HG02840 (cell line): ENCODE results near the gene PDK2.

Source experiments
- ATAC-seq: cut with Tn5 transposase; IDR thresholded peaks from one replicate; pipeline ENCODE4 v1.9.1; 2021; ENCODE audit warnings: mild to moderate bottlenecking, moderate library complexity, moderate number of reproducible peaks; ENCODE audit not compliant: unreplicated experiment, low FRiP score

PDK2 gene

GRCh38 chr17:50097926-50098325 is 2.8 kb downstream of the PDK2 start:
- no peak for ATAC-seq

GRCh38 chr17:50098583-50098982 is 3.4 kb downstream of the PDK2 start:
- no peak for ATAC-seq

GRCh38 chr17:50099003-50099402 is 3.9 kb downstream of the PDK2 start:
- ATAC-seq, result no peak

- no peak for ATAC-seq
Observed at GRCh38 chr17:50100480-50100883, 5.3 kb downstream of the PDK2 start.

- ATAC-seq, result no peak
Observed at GRCh38 chr17:50100921-50101345, 5.8 kb downstream of the PDK2 start.

GRCh38 chr17:50101346-50102163 is 6.4 kb downstream of the PDK2 start:
- ATAC-seq, result no peak

GRCh38 chr17:50102164-50102991 is 7.2 kb downstream of the PDK2 start:
- ATAC-seq, result no peak

GRCh38 chr17:50103252-50103651 is 8.1 kb downstream of the PDK2 start:
- ATAC-seq, result no peak

- no peak for ATAC-seq
Observed at GRCh38 chr17:50103941-50104340, 8.8 kb downstream of the PDK2 start.

- no peak for ATAC-seq
Observed at GRCh38 chr17:50105811-50106210, 10.7 kb downstream of the PDK2 start.

- ATAC-seq, result no peak
Observed at GRCh38 chr17:50106393-50107131, 11.4 kb downstream of the PDK2 start.

GRCh38 chr17:50107790-50108414 is 12.8 kb downstream of the PDK2 start:
- ATAC-seq, result no peak

- no peak for ATAC-seq
Observed at GRCh38 chr17:50108556-50108955, 13.4 kb downstream of the PDK2 start.

- no peak for ATAC-seq
Observed at GRCh38 chr17:50109207-50109606, 14.1 kb downstream of the PDK2 start.

- ATAC-seq, result no peak
Observed at GRCh38 chr17:50109785-50110184, 14.6 kb downstream of the PDK2 start.

- ATAC-seq, result no peak
Observed at GRCh38 chr17:50110591-50111349, 15.6 kb downstream of the PDK2 start.

- no peak for ATAC-seq
Observed at GRCh38 chr17:50111673-50112655, 16.8 kb downstream of the PDK2 start.

GRCh38 chr17:50112694-50113093 is 17.5 kb downstream of the PDK2 start:
- no peak for ATAC-seq
